Suprapubic skin (tissue), 4 donors: ENCODE data around the gene UGT1A7. TPM values are rescaled to one million over a fixed set of nuclear protein-coding genes. Genes with fewer than 3 reads are reported as not detected.

Source experiments
- DNase-seq, 2 donors: peaks; one replicate each; pipeline ENCODE4 v3.0.0-alpha.2; 2019; ENCODE audit warnings: low spot score in 2 of 2
- H3K27ac ChIP-seq: fragments of 200-600 bp; sonication (generic); one replicate; pipeline ENCODE4 v1.5.1; 2019
- H3K27me3 ChIP-seq: fragments of 200-600 bp; sonication (generic); one replicate; pipeline ENCODE4 v1.5.1; 2019
- H3K36me3 ChIP-seq: fragments of 200-600 bp; sonication (generic); one replicate; pipeline ENCODE4 v1.5.1; 2019
- H3K4me1 ChIP-seq: fragments of 200-600 bp; sonication (generic); one replicate; pipeline ENCODE4 v1.5.1; 2019
- H3K4me3 ChIP-seq: fragments of 200-600 bp; sonication (generic); one replicate; pipeline ENCODE4 v1.5.1; 2019; ENCODE audit warnings: mild to moderate bottlenecking
- H3K9me3 ChIP-seq: fragments of 200-600 bp; sonication (generic); one replicate; pipeline ENCODE4 v1.5.1; 2019
- EP300 ChIP-seq: sonication (generic); formaldehyde crosslinking; IDR thresholded peaks from one replicate; pipeline ENCODE4 v1.6.1; 2017; ENCODE audit warnings: antibody characterized with exemption
- POLR2A ChIP-seq, 2 donors: fragments of 450-650 bp; IDR thresholded peaks; one replicate each; pipeline ENCODE4 v1.6.1; 2017; ENCODE audit warnings: antibody characterized with exemption in 2 of 2, mild to moderate bottlenecking in 2 of 2, moderate library complexity in 2 of 2
- POLR2AphosphoS5 ChIP-seq, 3 donors: sonication (generic); formaldehyde crosslinking; IDR thresholded peaks; one replicate each; pipeline ENCODE4 v1.6.1; 2017; ENCODE audit warnings: antibody characterized with exemption in 3 of 3
- WGBS: methylation state at CpG from one replicate; pipeline ENCODE4 v1.1.5; 2018; 5-methylcytosine and 5-hydroxymethylcytosine counted together
- total RNA-seq, 4 donors: library from RNA; depleted of rRNA; stranded (reverse); fragments of >200 nt; gene quantifications; one replicate each; pipeline ENCODE4 v1.1.0, GENCODE V29; 2016
- TF ChIP-seq, protein P1 (sequence below), 2 donors: fragments of 200-600 bp in 1 of 2; fragments of 450-650 bp in 1 of 2; sonication (generic) in 1 of 2; IDR thresholded peaks; one replicate each; pipeline ENCODE4 v1.5.1; 2016 to 2019; ENCODE audit warnings: antibody characterized with exemption in 2 of 2, mild to moderate bottlenecking in 1 of 2, moderate library complexity in 1 of 2

The UGT1A7 gene
- total RNA-seq, 4 donors from 2014 or later = 1.3 to 8.0 (median 2.2) TPM

DNA sequence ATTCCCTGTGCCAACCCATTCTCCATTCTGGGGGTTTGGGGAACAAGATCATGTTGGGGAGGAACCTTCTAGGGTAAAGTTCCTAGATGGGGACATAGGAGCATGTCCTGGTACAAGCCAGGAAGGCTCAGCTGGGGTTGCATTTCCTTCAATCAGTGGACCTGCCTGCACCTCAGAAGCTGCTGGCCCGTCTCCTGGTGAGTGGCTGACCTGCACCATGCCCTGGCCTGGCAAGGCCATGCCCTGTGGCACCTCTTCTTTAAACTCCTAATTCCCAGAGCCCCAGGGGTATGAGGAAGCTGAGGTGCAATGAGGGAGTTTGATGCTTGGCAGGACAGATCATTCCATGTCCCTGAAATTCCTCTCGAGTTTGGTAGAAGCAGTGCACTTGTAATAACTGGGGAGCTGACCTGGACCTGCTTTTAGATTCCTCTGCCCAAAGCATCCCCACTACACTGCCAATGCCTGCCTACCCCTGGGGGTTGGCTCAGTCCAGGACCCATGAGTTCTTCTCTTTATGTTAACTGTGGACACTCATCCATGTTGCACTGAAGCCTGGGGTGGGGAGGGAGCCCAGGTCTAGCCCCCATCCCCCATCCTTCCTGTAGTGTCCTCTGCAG, 121.7 kb downstream of the UGT1A7 start:
- Histone ChIP-seq H3K36me3 (no peaks in the 10 kb centered on the region), H3K27me3 (peaks cover 10% of the 10 kb centered on the region), H3K9me3 (no peaks in the 10 kb centered on the region), H3K4me3 (no peak overlapping the region), H3K27ac (no peak overlapping the region), H3K4me1 (no peaks in the 10 kb centered on the region)
- peak in 1 of 2 donors; percentile 38 for DNase-seq
- WGBS = 61% methylated on average over 2 of the region's 2 CpGs
- TF ChIP-seq POLR2AphosphoS5 (IDR thresholded peaks at IDR 0.05) = no peak
- TF ChIP-seq, protein P1, sequence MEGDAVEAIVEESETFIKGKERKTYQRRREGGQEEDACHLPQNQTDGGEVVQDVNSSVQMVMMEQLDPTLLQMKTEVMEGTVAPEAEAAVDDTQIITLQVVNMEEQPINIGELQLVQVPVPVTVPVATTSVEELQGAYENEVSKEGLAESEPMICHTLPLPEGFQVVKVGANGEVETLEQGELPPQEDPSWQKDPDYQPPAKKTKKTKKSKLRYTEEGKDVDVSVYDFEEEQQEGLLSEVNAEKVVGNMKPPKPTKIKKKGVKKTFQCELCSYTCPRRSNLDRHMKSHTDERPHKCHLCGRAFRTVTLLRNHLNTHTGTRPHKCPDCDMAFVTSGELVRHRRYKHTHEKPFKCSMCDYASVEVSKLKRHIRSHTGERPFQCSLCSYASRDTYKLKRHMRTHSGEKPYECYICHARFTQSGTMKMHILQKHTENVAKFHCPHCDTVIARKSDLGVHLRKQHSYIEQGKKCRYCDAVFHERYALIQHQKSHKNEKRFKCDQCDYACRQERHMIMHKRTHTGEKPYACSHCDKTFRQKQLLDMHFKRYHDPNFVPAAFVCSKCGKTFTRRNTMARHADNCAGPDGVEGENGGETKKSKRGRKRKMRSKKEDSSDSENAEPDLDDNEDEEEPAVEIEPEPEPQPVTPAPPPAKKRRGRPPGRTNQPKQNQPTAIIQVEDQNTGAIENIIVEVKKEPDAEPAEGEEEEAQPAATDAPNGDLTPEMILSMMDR (IDR thresholded peaks at IDR 0.05) = no peak
- TF ChIP-seq EP300 = no peak
- no peak for TF ChIP-seq POLR2A (IDR thresholded peaks at IDR 0.05)

DNA sequence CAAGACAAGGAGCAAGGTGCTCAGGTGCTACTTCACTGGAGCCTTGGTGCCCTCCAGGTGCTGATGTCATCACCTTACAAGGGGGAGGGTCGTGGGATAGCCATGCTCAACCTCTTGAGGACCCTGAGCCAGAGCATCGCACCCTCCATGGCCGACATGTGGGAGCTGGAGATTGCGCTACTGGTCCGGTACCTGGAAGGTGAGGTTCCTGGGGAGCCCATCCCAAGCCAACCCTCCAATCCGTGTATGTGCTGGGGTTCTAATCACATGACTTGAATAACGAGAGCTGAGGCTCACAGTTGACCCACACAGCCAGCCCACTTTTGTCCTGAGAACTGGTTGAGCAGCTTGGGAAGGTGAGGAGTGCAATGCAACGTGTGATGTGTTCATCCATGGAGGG, 122.3 kb downstream of the UGT1A7 start:
- no peaks in the 10 kb centered on the region for H3K36me3 ChIP-seq
- H3K27ac ChIP-seq = no peak overlapping the region
- peaks cover 16% of the 10 kb centered on the region for H3K27me3 ChIP-seq
- TF ChIP-seq POLR2AphosphoS5 (IDR thresholded peaks at IDR 0.05) (no peak), EP300 (no peak), POLR2A (IDR thresholded peaks at IDR 0.05) (no peak)
- TF ChIP-seq, protein P1 (IDR thresholded peaks at IDR 0.05) = no peak
- H3K4me3 ChIP-seq = no peak overlapping the region
- DNase-seq = peak in 1 of 2 donors; percentile 45
- 60% methylated on average over 6 of the region's 8 CpGs for WGBS
- no peaks in the 10 kb centered on the region for H3K4me1 ChIP-seq
- H3K9me3 ChIP-seq = no peaks in the 10 kb centered on the region

DNA sequence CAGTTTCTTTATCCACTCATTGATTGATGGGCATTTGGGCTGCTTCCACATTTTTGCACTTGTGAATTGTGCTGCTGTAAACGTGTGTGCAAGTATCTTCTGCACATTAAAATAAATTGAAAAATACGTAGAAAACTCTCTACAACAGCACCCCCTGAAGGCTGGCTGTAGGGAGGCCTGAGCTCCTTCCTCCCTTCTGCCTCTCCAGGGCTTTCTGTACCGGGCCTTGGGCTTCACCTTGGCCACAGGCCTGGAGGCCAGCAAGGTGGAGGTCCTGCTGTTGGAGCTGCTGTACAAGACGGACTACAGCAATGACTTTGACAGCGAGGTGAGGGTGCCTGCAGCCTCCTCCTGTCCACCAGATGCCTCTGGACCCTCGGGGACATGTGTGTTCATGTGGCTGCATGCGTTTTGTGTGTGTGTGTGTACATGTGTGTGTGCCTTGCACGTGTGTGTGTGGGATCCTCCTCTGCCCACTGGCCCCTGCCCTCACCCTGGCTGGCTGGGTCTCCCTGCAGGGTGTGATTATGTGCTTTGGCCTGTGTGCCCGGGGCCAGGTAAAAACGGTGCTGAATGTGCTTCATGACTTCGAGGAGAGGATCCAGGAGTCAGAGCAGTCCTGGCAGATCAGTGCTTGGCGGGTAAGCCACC, 125.6 kb downstream of the UGT1A7 start:
- H3K36me3 ChIP-seq = no peaks in the 10 kb centered on the region
- peak in 1 of 2 donors; percentile 34 for DNase-seq
- H3K27me3 ChIP-seq = peaks cover 16% of the 10 kb centered on the region
- TF ChIP-seq POLR2A (IDR thresholded peaks at IDR 0.05) = no peak
- TF ChIP-seq, protein P1 (IDR thresholded peaks at IDR 0.05) = no peak
- no peak for TF ChIP-seq POLR2AphosphoS5 (IDR thresholded peaks at IDR 0.05)
- TF ChIP-seq EP300 = no peak
- no peak overlapping the region for H3K27ac ChIP-seq
- no peaks in the 10 kb centered on the region for H3K4me1 ChIP-seq
- H3K9me3 ChIP-seq = no peaks in the 10 kb centered on the region
- no peak overlapping the region for H3K4me3 ChIP-seq
- WGBS = 86% methylated on average over 4 of the region's 12 CpGs

DNA sequence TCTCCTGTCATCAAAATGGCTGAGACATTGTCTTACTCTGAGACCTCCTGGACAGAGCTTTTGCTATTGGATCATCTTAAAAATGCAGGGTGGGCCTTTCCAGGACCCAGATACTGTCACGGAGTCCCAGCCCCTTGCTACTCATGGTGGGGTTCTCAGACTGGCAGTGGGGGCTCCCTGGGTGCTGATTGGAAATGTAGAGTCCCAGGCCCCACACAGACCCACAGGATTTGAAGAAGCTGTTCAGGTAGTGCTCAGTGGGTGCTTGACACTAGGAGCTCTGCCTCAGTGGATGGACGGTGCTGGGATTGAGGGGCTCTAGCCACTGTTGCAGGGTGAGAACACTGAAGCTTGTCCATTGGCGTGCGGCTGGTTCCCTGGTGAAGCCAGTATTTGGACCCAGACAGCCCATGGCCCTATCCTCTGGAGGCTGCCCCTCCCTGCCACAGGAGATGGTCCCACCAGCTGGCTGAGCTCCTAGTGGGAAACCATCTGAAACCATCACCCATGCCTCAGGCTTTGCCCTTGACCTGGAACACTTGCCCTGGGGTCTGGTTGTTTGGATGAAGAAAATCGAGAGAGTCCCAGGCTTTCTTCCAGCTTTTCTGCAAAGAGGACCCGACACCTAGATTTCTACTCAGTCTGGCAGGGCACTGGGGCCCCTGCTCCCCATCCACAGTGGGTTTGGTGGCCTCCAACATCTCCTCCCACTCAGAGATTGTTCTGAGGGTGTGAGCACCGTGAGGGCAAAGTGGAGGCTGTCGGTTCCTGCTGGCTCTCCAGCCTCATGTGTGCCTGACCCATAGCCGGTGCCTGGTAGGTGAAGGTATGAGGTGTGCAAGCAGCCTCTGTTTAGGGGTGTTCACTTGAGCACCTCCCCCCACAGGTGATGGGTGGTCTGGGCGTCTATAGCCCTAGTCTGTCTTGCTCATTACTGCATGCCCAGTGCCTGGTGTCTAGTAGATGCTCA, 126.5 kb downstream of the UGT1A7 start:
- Histone ChIP-seq H3K4me3 (no peak overlapping the region), H3K27ac (no peak overlapping the region), H3K4me1 (no peaks in the 10 kb centered on the region), H3K9me3 (no peaks in the 10 kb centered on the region), H3K27me3 (peaks cover 16% of the 10 kb centered on the region), H3K36me3 (no peaks in the 10 kb centered on the region)
- peak in 1 of 2 donors; percentile 61 for DNase-seq
- WGBS = 82% methylated on average over 7 of the region's 10 CpGs
- TF ChIP-seq EP300 (no peak), POLR2A (IDR thresholded peaks at IDR 0.05) (no peak), POLR2AphosphoS5 (IDR thresholded peaks at IDR 0.05) (no peak)
- TF ChIP-seq, protein P1 (IDR thresholded peaks at IDR 0.05) = no peak
